A673 (cell line): ENCODE measurements around the gene SRBD1.

Experiments
- CTCF ChIP-seq: fragments of 300-800, 200-600 bp; sonication (generic); conservative IDR thresholded peaks from 2 replicates; pipeline ENCODE4 v1.5.1; 2017; ENCODE audit warnings: low read depth, mild to moderate bottlenecking, antibody characterized with exemption, low read length, moderate library complexity, mixed read lengths
- EZH2 ChIP-seq: fragments of 200-600 bp; sonication (generic); IDR thresholded peaks from 2 replicates; pipeline ENCODE4 v1.6.1; 2017; ENCODE audit warnings: borderline replicate concordance, low read depth, mild to moderate bottlenecking, mixed read lengths, antibody characterized with exemption, low read length; ENCODE audit not compliant: poor library complexity, severe bottlenecking

GRCh38 chr2:45640576-45640975 lies 29.5 kb upstream of the SRBD1 start:
- TF ChIP-seq CTCF (no peak), EZH2 (no peak)
